ENCODE measurements around the gene SEMA3B.

Gene SEMA3B

DNA sequence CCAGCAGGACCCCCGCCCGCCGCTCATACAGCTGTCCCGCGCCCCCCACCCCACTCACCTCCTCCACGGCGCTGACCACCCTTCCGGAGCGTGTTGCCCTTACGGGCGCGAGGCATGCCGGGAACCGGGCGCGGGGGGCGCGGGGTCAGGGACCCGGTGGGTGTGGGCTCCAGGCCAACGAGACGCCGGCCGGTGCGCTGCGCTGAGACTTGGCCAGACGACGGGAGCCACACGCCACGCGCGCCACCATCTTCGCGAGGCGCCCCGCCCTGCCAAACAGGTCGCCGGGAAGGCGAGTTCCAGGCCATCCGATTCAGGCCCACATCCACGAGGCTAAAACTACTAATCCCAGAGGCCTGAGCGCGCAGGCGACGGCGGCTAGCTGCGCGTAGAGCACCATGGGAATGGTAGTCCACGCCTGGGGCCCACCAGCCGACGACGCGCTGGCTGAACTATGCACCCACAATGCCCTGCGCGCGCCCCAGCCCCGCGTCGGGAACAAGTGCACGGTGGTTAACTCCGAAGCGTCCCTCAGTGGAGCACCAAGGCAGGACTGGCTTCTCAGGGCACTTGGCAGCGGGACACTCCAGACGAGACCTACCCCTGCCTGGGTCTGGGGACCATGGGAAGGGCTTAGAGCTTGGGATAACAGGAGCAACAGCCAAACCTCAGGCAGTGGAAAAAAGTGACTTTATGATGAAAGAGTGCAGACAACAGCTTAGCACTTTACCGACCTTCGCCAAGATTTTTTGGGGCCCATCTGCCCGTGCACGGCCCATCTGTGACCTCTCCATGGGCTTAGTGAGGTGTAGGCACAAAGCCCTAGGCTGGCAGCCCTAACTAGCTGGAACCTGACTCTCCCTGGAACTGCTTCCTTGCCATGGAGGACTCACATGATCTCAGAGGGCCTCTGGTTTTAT lies 23.5 kb downstream of the SEMA3B start, which contains the start of gene IFRD2:
TSS of gene IFRD2 (minus strand) at position 271 of the 920 bp plus-strand sequence. CDS start at position 116, 155 bp downstream.
- peak; percentile 88 to 89 for DNase-seq (ENCODE audit: extremely low read depth in 1 of 2, low read depth in 1 of 2)

DNA sequence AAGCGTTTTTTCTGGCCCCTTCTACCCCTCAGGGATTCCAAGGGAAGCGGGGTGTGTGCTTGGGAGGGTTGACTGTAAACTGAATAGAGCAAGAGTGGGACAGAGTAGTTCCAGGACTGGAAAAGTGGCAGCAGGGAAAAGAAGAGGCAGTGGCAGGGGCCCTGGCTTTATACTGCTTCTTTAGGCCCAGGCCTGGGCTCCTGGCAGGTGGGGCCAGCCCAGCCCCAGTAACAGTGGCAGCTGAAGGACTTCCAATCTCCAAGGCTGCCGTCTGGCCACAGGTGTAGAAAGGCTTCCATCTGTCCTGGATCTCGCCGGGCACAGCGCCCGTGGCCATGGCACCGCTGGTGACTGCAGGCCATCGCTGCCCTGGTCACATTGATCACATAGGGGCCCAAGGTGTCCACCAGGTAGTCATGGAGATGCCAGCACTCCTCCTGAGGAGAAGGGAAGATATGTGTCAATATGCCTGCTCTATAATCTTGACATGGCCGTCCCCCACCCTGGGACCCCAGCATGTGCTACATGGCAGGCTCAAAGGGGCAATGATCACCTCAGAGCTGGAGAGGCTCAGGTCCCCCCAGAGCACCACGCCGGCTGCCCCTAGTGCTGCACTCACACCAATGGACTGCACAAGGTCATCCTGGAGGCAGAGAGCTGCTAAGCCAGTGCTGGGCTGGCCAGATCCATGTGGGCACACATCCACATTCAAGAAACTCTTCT lies 24.3 kb downstream of the SEMA3B start:
- no peak for DNase-seq (ENCODE audit: extremely low read depth in 1 of 2, low read depth in 1 of 2)

DNA sequence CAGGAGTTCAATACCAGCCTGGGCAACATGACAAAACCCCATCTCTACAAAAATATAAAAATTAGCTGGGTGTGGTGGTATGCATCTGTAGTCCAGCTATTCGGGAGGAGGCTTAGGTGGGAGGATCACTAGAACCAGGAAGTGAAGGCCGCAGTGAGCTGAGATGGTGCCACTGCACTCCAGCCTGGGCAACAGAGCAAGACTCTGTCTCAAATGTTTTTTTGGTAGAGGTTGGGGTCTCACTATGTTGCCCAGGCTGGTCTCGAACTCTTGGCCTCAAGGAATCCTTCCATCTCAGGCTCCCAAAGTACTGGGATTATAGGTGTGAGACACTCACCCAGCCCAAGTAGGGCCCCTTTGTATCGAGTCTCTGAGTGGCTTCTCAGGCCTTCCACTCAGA lies 25.1 kb downstream of the SEMA3B start:
- DNase-seq (ENCODE audit: extremely low read depth in 1 of 2, low read depth in 1 of 2), result no peak

DNA sequence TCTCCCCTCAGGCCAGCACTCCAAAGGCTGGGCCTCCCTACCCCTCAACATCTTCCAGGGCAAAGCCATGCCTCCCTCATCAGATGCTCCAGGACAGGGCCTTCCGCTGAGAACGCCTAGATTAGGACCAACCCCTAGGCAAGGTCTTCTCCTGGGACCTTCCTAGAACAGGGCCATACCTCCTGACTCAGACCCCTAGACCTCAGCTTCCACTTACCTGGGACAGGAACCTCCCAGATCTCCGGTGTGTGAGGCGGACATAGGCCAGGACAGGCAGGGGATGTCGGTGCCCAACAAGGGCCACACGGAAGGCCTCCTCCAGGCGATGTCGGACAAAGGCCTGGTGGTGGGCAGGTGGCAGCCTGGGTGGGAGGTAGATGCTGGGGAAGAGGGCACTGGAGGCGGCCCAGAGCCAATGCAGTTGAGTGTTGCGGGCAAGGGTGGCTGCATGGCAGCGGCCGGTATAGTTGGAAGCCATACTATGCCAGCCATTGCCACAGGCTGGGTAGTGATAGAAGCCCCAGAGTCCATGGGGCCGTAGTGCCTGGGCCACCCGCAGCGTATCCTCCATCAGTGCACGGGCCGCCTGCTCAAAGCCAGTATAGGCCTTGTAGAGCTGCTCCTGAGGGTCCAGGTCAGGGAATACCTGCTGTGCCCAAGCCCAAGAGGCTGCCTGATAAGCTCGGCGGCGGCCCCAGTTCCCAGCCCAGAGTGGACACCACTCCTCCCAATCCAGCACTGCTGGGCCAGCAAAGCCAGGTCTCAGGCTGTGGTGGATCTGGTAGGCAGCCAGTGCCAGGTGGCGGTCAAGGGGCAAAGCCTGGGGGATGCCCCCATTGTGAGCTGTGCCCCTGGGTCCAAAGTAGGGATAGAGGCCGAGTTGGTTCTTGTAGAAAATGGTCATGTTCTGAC lies 25.8 kb downstream of the SEMA3B start:
- no peak for DNase-seq (ENCODE audit: extremely low read depth in 1 of 2, low read depth in 1 of 2)

DNA sequence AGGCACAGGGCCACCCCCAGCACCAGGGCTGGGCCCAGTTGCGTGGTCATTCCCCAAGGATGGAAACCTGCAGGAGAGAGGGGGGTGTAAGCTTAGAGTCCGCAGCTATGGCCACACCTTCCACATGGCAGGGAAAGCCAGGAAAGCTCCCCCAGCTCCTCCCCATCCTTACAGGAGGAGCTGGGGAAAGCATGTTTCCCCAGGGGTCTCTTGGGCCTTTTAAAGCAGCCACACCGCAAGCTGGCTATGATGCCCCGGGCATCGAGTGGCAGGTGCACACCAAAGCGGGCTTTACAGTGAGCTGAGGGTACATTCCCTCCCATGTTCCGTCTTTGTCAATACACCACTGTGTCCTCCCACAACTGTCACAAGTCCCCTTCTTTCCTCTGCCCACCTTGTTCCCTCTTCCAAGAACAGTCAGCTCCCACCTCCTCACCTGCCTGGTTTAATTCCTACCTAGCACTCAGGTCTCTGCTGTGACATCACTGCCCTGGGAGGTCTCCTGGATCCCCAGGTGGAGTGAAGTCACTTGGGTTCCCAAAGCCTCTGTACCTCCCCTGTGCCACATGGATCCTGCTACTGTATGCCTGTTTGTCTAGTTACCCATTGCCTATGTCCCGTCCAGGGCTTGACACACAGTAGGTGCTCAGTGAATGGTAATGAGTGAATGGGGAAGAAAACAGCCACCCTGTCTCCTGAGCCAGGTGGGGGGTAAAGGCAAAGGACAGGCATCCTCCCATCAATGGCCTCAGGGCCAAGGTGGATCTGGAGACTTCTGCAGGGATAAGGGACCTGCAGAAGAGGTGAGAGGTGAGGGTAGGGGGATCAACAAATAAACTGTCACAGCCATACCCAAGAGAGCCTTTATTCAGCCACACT lies 26.8 kb downstream of the SEMA3B start:
- no peak for DNase-seq (ENCODE audit: extremely low read depth in 1 of 2, low read depth in 1 of 2)

DNA sequence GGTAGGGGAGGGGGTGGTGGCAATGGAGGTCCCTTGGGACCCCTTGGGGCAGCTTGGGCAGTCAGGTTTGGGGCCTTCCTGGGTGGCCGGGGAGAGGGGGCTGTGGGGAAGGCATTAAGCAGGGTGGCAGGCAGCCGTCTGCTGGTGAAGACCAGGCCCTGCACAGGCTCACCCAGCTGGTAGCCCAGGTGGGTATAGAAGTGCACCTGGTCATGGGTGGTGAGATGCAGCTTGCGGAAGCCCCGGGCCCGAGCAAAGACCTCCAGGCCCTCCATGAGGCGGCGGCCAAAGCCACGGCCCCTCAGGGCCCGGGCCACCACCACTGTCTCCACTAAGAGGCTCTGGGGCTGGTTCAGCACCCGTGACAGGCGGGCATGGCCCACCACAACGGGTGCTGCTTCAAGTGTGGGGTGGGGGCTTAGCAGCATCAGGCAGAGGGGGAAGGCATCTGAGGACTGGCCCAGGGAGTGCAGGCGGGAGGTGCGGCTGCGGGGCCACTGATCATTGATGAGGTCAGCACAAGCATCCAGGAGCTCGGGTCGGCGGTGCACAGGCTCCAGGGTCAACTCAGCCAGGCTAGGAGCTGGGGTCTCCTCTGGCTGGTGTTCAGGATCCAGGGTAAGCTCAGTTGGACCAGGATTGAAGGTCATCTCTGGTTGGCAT lies 27.9 kb downstream of the SEMA3B start:
- no peak for DNase-seq (ENCODE audit: extremely low read depth in 1 of 2, low read depth in 1 of 2)

DNA sequence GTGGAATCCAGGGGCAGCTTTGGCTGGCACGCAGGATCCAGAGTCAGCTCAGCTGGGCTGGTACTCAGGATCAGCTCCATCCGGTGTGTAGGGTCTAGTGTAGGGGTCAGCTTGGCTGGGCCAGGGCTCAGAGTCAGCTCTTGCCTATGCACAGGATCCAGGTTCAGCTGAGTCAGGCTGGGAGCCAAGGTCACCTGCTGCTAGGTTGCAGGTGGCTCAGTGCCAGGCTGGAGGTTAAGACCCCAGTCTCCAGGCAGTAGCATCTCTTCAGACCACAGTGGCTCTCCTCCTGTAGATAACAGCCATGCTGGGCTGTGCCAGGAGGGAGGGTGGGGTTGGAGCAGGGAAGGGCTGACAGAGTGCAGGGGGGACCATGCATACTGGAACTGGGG lies 28.4 kb downstream of the SEMA3B start:
- no peak for DNase-seq (ENCODE audit: extremely low read depth in 1 of 2, low read depth in 1 of 2)

DNA sequence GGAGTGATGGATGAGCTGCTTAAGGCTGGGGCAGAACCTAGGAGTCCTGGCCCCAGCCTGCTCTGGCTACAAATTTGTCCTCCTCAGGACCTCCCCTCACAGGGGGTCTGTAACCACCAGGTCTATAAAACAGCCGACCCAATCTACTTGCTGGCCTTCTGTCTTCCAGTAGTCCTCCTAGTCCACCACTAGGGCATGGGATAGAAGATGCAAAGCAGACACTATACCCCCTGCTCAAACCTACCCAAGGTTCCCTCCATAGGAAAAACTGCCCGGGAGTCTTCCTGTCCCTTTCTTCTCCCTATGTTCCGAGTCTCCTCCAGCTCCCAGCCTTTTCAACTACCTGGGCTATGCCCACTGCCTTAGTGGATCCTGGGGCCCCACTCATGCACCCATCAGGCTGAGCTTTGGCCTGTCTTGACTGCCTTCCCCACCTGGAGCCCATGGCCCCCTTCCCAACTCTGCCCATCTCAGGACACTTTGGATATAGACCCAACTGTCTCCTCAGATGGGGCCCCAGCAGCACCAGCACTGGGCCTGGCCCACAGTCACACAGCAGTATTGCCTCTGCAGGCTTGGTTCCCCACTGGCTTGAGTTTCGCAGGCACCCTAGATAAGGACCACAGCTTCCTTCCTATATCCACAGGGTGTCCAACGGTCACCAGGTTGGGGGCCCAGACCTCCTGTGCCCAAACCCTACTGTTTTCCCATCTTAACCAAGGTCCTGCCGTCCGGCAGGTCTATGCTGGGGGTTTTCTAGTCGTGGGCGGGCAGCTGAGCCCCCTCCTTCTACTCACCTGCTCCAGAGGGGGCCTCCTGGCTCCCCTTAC lies 29.2 kb downstream of the SEMA3B start:
- DNase-seq (ENCODE audit: extremely low read depth in 1 of 2, low read depth in 1 of 2), result no peak

DNA sequence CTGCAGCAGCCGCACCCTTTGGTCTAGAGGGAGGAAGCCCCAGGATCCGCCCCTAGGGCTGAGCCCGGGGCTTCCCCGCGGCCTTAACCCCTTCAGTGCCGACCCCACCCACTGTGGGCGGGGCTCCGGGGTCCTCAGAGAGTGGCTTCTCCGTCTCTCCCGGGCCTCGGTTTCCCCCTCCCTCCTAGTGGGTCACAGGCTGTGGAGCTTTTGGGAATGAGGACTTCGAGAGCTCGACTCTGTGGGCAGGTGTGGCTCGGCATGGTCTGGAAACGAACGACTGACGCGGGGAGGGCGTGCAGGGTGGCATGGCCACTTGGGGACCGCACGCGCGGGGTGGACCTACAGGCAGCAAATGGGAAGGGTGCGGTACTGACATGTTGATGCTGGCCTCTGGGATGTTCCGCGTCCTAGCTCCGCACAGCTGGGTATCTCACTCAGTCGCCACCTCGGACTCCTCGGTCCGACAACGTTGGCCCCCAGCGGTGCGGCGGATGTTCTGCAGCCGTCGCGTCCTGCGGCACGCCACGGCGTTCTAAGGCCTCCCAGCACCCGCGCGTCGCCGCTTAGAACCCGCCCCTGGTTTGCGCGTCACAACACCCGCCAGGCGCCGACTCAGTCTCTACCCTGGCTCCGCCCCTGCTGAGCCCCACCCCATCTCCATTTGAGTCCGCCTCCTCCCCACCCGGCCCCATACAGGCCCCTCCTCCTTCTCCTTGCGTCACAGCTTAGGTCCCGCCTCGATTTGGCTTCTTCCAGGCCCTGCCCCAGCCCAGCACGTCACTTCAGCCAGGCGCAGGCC lies 30.1 kb downstream of the SEMA3B start, which contains the start of the genes HYAL3 and NAA80:
TSS of gene HYAL3 (minus strand) at position 570 of the 802 bp plus-strand sequence. CDS start 3,803 bp downstream, outside the sequence.
TSS of gene NAA80 (minus strand) at position 570 of the 802 bp plus-strand sequence. CDS start 1,942 bp downstream, outside the sequence.
- peak; percentile 97 to 99 for DNase-seq (ENCODE audit: extremely low read depth in 1 of 2, low read depth in 1 of 2)

DNA sequence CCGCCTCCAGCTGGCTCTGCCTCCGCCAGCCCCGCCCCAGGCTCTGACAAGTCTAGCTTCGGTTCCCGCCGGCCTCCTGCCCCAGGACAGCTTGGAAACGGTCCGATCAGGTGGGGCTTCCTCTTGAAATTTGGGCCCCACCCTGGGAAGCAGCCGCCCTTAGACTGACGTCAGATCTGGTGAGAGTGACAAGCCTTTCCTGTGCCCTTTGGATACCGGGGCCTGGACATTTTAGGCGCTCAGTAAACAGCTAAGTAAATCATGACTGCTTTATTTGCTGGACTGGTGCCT lies 30.6 kb downstream of the SEMA3B start:
- no peak for DNase-seq (ENCODE audit: extremely low read depth in 1 of 2, low read depth in 1 of 2)

DNA sequence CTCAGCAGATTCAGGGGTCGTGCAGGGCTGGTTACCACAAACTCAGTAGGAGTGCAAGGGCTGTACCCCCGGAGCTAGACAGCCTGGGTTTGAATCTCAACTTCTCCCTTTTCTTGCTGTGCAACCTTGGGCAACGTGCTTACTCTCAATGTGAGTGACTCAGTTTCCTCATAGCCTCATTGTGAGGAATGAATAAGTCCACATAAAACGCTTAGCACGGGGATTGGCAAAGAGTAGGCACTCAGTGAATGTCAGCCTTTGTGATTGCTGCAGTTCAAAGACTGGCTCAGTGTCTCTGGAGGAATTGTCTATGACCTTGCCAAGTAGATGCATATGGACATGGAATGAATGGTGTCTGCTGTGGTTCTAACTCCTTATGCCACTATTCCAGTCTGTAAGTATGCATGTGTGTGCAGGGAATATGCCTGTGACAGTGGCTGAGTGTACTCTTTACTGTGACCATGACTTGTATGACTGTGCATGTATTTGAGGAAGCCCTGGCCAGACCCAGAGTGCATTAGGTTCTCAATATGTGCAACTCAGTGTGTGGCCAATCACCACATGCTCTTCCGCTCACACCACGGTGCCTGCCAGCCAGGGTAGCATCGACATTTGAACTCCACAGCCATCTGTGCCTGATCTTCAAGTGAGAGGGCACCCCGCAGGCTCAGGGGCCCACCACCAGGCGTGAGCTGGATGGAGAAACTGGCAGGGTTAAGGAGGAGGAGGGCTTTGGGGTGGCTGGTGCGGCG lies 31.2 kb downstream of the SEMA3B start:
- DNase-seq (ENCODE audit: extremely low read depth in 1 of 2, low read depth in 1 of 2), result no peak

DNA sequence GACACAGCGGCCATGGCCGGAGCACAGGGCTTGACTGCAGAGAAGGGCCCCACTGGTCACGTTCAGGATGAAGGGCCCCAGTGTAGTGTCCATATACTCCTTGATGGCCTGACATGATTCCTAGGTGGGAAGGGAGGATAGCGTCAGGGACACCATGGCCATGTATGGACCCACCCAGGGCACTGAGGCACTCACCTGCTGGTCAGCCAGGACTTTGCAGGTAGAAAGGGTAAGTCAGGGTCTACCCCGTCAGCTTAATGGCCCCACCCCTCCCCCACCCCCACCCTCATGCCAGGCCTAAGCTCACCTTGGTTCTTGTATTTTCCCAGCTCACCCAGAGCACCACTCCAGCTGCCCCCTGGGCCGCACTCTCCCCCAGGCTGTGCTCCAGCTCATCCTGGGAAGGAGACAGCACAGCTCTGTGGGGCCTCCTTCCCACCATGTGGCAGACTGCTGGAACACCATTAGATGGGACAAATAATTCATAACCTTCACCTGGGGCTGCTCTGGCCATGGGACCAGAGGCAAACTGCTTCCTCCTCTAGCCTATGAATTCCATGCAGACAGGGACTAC lies 31.8 kb downstream of the SEMA3B start:
- no peak for DNase-seq (ENCODE audit: extremely low read depth in 1 of 2, low read depth in 1 of 2)

DNA sequence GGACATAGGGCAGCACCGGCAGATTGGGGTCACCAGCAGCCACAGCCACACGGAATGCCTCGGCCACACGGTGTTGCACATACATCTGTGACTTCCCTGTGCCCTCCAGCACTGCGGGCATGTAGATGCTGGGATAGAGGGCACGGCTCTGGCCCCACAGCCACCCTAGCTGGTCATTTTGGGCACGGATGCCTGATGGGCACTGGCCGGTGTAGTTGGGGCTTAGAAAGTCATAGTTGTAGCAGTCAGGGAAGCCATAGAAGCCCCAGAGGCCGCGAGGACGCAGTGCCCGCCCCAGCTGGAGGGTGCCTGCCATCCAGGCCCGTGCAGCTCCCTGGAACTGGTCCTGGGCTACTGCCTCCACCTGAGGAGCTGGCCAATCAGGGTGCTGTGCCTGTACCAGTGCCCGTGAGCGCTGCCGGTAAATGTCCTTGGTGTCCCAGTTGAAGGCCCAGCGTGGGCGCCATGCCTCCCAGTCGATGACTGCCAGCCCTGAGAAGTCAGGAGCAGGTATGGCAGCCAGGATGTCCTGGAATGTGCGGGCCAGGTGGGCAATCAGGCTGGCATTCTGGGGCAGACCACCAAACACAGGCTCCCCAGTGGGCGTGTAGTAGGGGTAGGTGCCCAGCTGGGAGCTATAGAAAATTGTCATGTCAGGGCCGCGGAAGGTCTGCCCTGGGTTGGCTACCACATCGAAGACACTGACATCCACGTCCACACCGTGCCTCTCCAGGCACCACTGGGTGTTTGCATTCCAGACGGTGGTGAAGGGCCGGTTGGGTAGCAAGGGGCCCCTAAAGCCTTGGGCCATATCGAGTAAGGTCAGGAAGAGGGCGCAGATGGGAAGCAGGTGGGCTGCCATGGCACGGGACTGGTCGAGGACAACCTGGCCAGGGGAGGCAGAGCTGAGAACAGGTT lies 33.4 kb downstream of the SEMA3B start:
- no peak for DNase-seq (ENCODE audit: extremely low read depth in 1 of 2, low read depth in 1 of 2)

DNA sequence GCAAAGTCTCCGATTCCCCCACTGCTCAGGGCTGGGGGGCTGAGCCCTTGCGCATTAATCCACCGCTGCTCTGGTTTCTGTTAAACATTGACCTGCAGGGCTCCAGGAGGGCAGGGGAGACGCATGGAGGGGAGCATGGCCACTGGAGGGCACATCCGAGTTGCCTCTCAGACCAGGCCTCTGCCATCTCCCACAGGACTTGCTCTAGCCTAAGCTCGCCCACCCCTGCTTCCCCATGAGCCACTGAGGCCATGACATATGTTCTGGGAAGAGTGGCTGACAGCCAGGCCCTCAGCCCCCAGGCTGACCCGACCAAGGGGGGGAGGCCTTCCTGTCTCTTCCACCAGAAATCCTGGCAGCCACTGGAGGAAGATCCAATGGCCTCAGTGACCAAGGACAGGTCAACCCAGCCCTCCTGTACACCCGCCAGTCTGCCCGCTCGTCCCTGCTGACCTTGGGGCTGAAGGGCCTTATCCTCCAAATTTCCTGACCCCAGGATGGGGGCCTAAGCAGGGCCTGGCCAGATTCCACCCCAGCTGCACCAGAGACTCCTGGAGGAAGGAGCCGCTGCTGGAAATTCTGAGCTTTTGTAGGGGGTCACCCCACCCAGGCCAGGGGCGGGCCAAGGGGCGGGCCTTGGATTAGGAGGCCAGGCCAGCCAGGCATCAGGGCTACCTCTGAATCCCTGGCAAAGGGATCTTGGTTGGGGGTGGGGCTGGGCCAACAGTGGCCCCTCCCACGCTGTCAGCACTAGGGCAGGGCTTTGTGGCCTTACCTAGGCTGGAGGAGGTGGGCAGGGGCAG lies 34.3 kb downstream of the SEMA3B start, which contains the start of gene HYAL1:
TSS of gene HYAL1 (minus strand) at position 562 of the 803 bp plus-strand sequence. CDS start 618 bp downstream, outside the sequence.
- no peak for DNase-seq (ENCODE audit: extremely low read depth in 1 of 2, low read depth in 1 of 2)

DNA sequence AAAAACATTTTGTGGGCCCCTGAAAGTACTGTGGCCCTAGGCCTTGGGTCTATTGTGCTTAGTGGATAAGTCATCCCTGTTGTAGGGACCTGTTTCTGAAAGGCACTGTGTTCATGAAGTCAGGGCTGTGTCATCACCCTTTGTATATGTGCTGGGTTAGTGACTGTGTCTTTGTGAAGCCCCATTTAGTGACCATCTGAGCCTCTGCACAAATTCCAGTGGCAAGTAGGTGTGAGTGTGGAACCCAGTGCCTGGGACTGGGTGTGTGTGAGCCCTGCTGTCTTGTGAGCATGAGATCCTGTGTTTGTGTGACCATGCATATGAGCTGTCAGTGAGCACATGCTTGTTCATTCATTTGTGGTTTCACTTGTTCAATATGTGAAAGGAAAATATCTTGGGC lies 35.7 kb downstream of the SEMA3B start:
- DNase-seq (ENCODE audit: extremely low read depth in 1 of 2, low read depth in 1 of 2), result no peak

Measured in activated CD8-positive, alpha-beta memory T cell treated with anti-CD3 and anti-CD28 coated beads for 1 hour (primary cell).